Right atrium auricular region (tissue), 2 donors: ENCODE data around the gene CCDC28A. TPM values are rescaled to one million over a fixed set of nuclear protein-coding genes. Genes with fewer than 3 reads are reported as not detected.

Experiments used
- DNase-seq: peaks from one replicate; pipeline ENCODE4 v3.0.0-alpha.2; 2019; ENCODE audit warnings: low spot score
- H3K27ac ChIP-seq, 2 donors: fragments of 200-600 bp; sonication (generic); 1 replicate in 1 of 2; 2 replicates in 1 of 2; pipeline ENCODE4 v1.5.1; 2016 to 2019
- H3K27me3 ChIP-seq, 2 donors: fragments of 200-600 bp; sonication (generic); one replicate each; pipeline versions ENCODE4 v1.5.1 to v1.6.0; 2017 to 2019
- H3K36me3 ChIP-seq: fragments of 200-600 bp; sonication (generic); one replicate; pipeline ENCODE4 v1.5.1; 2016
- H3K4me1 ChIP-seq, 2 donors: fragments of 200-600 bp; sonication (generic); one replicate each; pipeline versions ENCODE4 v1.5.1 to v1.6.0; 2017 to 2019
- H3K4me3 ChIP-seq, 2 donors: fragments of 200-600 bp; sonication (generic); 1 replicate in 1 of 2; 2 replicates in 1 of 2; pipeline ENCODE4 v1.5.1; 2017 to 2019; ENCODE audit warnings: mild to moderate bottlenecking in 1 of 2, moderate library complexity in 1 of 2
- H3K9me3 ChIP-seq, 2 donors: fragments of 200-600 bp; sonication (generic); one replicate each; pipeline ENCODE4 v1.5.1; 2019
- total RNA-seq, 2 donors: library from RNA; depleted of rRNA; stranded (reverse); fragments of >200 nt; gene quantifications; one replicate each; pipeline ENCODE4 v1.1.0, GENCODE V29; 2016
- TF ChIP-seq, protein P1 (sequence below), 2 donors: fragments of 200-600 bp; sonication (generic); IDR thresholded peaks; one replicate each; pipeline ENCODE4 v1.5.1; 2019; ENCODE audit warnings: antibody characterized with exemption in 2 of 2

CCDC28A gene
- total RNA-seq, 2 donors from 2014 or later, result 8.7 to 11.0 TPM

- H3K36me3 ChIP-seq, result no peaks in the 10 kb centered on the region
- H3K27ac ChIP-seq, result no peak overlapping the region
- no peaks in the 10 kb centered on the region for H3K9me3 ChIP-seq
- no peak for DNase-seq
- H3K27me3 ChIP-seq, result no peaks in the 10 kb centered on the region
- TF ChIP-seq, protein P1, sequence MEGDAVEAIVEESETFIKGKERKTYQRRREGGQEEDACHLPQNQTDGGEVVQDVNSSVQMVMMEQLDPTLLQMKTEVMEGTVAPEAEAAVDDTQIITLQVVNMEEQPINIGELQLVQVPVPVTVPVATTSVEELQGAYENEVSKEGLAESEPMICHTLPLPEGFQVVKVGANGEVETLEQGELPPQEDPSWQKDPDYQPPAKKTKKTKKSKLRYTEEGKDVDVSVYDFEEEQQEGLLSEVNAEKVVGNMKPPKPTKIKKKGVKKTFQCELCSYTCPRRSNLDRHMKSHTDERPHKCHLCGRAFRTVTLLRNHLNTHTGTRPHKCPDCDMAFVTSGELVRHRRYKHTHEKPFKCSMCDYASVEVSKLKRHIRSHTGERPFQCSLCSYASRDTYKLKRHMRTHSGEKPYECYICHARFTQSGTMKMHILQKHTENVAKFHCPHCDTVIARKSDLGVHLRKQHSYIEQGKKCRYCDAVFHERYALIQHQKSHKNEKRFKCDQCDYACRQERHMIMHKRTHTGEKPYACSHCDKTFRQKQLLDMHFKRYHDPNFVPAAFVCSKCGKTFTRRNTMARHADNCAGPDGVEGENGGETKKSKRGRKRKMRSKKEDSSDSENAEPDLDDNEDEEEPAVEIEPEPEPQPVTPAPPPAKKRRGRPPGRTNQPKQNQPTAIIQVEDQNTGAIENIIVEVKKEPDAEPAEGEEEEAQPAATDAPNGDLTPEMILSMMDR (IDR thresholded peaks at IDR 0.05), result peak; percentile 62 to 77
- H3K4me3 ChIP-seq, result no peak overlapping the region
- H3K4me1 ChIP-seq, result no peaks in the 10 kb centered on the region
These were observed 7.5 kb upstream of the CCDC28A start for GRCh38 chr6:138765896-138766655.

DNA sequence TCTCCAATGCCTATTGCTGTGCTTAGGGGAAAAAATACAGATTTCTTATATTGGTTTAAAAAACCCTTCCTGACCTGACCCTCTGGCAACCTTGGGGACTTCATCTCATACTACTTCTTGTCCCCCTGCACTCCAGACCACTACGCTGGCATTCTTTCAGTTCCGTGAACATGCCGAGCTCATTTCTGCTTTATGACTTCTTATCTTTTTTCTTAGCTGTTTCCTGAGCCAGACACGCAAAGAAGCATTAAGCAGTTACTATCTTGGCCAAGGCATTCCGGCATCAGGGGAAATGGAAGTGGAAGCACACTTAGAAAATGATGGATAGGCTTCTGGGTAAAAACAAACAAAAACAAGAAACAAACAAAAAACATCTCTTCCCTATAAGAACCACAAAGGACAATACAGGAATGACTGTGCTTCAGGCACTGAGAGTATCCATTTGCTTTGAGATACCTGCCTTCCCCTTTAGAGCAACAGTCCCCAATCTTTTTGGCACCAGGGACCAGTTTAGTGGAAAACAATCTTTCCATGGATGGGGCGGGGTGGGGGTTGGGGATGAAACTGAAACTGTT is 4.4 kb upstream of the CCDC28A start:
- H3K4me3 ChIP-seq, result no peak overlapping the region

DNA sequence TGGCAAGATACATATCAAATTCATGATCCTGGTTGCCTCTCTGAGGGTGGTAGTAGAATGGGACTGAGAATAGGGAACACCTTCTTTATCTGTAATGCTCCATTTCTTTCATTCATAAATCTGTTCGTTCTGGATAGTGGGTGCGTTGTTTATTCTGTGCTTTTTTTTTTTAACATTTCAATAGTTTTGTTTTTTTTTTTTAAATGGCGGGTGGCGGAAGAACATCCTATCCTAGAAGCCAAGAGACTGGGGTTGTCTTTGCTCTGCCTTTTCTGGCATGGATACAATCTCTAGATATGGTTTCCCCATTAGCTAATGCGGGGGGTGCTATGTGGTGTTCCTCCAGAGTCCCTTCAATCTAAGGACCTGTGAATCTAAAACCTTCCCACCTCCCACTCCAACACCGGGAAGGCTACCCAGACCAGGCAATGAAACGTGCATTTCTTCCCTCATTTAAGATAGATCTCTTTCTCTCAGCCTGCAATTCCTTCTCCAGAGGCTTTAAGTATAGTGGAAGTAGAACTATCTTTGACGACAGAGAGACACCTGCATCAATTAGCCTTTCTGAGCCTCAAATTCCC is 883 bp upstream of the CCDC28A start:
- Histone ChIP-seq H3K36me3 (peaks cover 6% of the 10 kb centered on the region), H3K9me3 (no peaks in the 10 kb centered on the region), H3K27me3 (no peaks in the 10 kb centered on the region), H3K4me1 (peaks cover 0 to 20% of the 10 kb centered on the region in 2 donors), H3K4me3 (peak overlapping the region; percentile 74 to 96), H3K27ac (peak overlapping the region; percentile 92 to 97)
- TF ChIP-seq, protein P1 (IDR thresholded peaks at IDR 0.05), result no peak
- DNase-seq, result no peak

More for the DNA sequence above, 4.4 kb upstream of the CCDC28A start:
- H3K4me1 ChIP-seq, result peaks cover 0 to 9% of the 10 kb centered on the region in 2 donors
- H3K9me3 ChIP-seq, result no peaks in the 10 kb centered on the region
- H3K27me3 ChIP-seq, result no peaks in the 10 kb centered on the region
- no peak for DNase-seq
- no peaks in the 10 kb centered on the region for H3K36me3 ChIP-seq
- TF ChIP-seq, protein P1 (IDR thresholded peaks at IDR 0.05), result no peak
- no peak overlapping the region for H3K27ac ChIP-seq

GRCh38 chr6:138774370-138774769 is 801 bp downstream of the CCDC28A start:
- Histone ChIP-seq H3K27ac (peak overlapping the region; percentile 92 to 97), H3K36me3 (peaks cover 6% of the 10 kb centered on the region)
- DNase-seq, result no peak

GRCh38 chr6:138776659-138777058 is 3.1 kb downstream of the CCDC28A start:
- H3K36me3 ChIP-seq, result peaks cover 16% of the 10 kb centered on the region
- TF ChIP-seq, protein P1 (IDR thresholded peaks at IDR 0.05), result no peak

More at GRCh38 chr6:138774370-138774769, 801 bp downstream of the CCDC28A start:
- Histone ChIP-seq H3K4me3 (peak overlapping the region; percentile 74 to 96), H3K4me1 (peaks cover 0 to 20% of the 10 kb centered on the region in 2 donors), H3K27me3 (no peaks in the 10 kb centered on the region), H3K9me3 (no peaks in the 10 kb centered on the region)
- TF ChIP-seq, protein P1 (IDR thresholded peaks at IDR 0.05), result no peak

More at GRCh38 chr6:138776659-138777058, 3.1 kb downstream of the CCDC28A start:
- no peak overlapping the region for H3K4me3 ChIP-seq
- peaks cover 0 to 20% of the 10 kb centered on the region in 2 donors for H3K4me1 ChIP-seq
- no peak for DNase-seq
- no peaks in the 10 kb centered on the region for H3K27me3 ChIP-seq
- H3K9me3 ChIP-seq, result no peaks in the 10 kb centered on the region
- H3K27ac ChIP-seq, result no peak overlapping the region
